ENCODE results near the gene MAP2K5.
A peak's percentile ranks its signal among the peaks of the same experiment; 100 is the strongest.

MAP2K5 gene

DNA sequence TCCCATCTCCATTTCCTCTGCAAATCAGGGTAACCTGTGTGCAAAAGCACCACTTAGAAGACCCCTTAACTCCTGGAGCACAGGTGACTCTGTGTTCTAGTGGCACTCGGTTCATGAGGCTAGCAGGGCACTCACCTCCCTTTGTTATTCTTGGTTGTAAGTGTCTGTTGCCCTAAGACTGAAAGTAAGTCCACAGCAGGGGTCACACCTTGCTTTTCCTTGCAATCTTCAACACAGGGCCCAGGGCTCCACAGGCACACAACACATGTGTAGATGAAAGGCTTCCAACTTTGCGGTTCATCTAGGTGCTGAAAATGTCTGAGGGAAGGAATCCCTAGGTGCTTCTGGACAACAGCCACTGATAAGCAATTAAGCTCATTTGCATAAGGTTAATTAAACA is 294.5 kb downstream of the MAP2K5 start:
- DNase-seq (ENCODE audit: low read depth in 2 of 2) = no peak

DNA sequence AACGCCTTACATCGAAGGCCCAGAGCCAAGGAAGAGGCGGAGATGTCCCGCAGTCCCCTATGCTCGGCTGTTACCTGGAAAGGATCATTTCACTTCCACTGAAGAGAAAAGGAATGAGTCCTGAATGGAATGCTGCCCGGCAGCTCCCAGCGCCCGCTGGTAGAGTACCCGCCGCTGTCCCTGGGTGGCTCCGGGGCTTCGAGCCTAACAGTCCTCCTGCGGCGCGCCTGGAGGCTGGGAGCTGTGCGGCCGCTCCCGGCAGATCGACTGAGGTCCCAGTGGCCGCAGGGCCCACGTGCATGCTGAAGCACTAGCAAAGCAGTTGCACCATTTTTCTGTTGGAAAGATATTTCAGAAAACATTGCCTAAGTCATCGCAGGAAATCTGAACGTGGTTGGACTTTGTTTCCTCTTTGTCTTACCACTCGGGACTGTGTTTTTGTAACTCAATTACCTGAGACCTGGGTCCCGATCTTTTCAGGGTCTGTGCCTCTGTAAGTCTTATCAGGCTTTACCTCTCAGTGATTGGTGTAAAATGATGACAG is 296.4 kb downstream of the MAP2K5 start:
- no peak for DNase-seq (ENCODE audit: low read depth in 2 of 2)

DNA sequence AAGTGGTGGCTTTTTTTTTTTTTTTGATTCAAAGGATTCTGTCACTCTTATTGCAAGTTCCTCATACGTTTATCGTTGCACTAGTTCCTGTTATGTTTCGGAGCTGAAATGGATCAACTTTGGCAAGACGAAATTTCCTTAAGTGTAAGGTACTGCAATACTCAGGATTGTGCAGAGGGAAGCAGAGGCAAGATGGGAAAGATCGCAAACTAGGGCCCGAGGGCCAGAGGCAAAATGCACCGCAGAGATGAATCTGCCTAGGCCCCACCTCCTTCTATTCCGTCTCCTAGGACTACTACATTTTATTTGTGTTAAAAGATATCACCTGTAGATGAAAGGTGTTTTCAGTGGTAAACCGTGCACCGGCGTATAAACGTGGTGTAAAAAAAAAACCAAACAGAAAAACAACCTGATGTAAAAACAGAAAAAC is 297.0 kb downstream of the MAP2K5 start:
- DNase-seq (ENCODE audit: low read depth in 2 of 2) = no peak

DNA sequence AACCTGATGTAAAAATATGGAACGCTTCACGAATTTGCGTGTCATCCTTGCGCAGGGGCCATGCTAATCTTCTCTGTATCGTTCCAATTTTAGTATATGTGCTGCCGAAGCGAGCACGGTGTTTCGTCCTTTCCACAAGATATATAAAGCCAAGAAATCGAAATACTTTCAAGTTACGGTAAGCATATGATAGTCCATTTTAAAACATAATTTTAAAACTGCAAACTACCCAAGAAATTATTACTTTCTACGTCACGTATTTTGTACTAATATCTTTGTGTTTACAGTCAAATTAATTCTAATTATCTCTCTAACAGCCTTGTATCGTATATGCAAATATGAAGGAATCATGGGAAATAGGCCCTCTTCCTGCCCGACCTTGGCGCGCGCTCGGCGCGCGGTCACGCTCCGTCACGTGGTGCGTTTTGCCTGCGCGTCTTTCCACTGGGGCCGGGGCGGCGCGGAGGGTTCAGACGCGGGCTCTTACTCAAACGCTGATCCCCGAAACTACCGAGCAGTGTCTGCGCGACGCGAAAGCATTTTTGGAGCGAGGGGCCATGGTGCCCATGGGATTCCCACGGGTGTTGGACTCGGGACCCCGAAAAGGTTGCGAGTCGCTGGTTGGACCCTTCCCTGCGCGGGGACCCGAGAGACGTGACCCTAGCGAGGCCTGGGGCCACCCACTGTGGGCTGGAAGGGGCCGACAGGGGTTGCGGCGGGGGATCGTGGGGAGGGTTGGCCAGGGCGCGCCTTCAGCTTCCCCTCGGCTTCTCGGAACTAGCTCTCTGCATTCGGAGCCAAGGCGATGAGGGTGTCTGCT is 297.6 kb downstream of the MAP2K5 start, which contains the start of gene RNU6-1:
Gene RNU6-1 (minus strand): TSS at position 117 of the 820 bp plus-strand sequence.
- DNase-seq (ENCODE audit: low read depth in 2 of 2) = peak; percentile 90 to 93

DNA sequence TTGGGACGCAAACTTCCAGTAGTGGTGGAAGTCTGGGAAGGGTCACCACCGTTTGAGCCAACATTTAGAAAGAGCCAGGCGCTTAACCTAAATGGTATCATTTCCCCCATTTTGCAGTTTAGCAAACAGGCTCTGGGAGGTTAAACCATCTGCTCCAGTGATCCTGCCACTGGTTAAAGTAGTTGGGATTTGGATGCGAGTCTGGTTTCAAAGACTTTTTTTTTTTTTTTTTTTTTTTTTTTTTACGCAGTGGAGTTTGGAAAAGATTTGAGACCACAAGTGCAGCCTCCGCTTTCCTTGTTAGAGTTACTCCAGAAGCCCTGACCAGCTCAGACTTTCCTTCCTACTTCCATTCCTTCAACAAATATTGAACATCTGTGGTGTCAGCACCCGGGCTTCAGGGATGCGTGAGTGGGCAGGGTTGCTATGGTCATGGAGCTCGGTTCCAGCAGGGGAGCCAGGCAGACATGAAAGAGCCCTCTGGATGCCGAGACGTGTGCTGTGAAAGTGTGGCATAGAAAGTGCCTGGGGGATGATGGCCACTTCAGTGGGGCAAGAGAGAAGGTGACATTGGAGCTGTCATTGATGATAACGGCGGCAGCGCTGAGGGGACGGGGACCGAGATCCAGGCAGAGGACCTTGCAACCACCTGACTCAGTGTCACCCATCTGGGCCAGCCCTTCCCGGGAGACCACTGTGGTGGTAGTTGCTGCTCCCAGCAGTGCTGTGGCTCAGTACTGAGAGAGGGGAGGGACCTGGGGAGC is 298.4 kb downstream of the MAP2K5 start:
- no peak for DNase-seq (ENCODE audit: low read depth in 2 of 2)

DNA sequence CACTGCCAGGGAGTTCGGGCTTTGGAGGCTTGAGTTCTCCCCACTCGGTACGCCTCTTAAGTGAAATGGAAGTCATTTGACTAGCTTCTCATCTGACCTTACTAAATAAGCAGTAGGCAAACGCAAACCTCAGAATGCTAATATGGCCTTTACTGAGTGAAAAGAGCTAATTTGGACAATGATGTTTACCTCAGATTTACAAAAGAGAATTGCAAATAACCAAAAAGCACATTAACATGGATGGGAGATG is 298.9 kb downstream of the MAP2K5 start:
- no peak for DNase-seq (ENCODE audit: low read depth in 2 of 2)

DNA sequence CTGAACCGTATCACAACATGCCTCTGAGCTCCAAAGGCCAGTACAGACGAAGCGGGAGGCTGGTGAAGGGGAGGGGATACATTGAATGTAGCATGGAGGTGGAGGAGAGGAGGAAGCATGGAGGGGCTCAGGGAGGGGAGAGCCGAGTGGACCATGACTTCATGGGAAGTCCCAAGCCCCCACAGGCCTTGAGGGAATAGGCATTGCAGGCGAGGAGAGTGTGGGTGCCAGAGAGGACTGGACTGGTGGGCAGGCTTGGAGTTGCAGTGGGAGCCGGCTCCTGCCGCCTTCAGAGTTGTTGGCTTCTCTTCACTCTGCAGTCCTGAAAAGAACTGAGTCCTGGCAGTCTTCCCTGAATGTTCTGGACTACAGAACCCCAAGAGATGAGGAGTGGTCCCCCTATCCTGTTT is 300.6 kb downstream of the MAP2K5 start:
- no peak for DNase-seq (ENCODE audit: low read depth in 2 of 2)

DNA sequence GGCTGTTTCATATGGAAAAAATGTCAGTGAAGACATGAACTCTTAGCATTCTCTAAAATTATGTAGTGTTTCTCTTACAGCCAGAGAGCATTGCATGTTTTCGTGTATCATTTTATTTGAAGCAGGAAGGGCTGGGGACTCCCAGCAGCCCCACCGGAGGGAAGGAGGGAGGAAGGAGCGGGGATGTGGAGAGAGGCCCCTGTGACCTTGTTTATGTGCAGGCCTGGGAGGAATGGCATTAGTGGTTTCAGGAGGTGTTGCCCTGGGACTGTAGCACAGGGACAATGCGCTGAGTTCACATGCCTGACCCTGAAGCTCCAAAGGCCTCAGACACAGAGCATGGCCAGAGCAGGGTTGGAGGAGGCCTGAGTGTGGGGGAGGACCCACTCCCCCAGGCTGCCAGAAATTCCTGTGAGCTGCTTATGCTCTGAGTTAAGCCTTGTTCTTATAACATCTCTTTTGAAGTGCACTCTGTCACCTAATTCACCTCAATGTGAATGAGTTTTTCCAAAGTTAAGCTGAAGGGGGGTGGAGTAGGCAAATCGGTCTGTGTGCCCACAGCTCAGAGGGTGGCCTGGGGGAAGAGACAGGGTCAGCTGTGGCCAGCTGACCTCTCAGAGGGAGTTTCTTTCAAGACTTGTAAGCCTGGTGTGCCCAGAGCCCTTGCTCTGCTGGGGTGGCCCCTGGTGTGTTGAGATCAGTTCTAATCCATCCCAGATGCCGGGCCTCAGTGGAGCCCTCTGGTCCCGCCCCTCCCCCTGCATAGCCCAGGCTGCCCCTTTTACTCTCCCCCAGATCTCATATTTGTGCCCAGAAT is 301.3 kb downstream of the MAP2K5 start:
- DNase-seq (ENCODE audit: low read depth in 2 of 2) = no peak

DNA sequence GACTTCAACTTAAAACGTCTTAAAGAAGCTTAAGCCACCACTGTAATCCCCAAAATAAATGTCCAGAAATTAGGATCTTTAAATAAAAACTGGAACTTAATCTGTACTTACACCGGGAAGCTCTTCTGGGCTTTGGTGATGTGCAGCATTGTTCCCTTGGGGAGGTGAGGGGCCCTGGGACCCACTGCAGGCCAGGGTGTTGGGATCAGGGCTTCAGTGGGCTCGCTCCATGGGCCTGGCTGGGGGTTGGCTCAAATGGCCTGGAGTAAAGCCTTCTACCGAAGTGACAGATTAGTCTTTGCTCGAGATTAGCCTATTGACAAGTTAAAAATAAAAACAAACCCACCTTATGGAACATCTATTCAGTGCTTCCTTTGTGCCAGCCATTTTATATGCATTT is 303.5 kb downstream of the MAP2K5 start:
- DNase-seq (ENCODE audit: low read depth in 2 of 2) = no peak

DNA sequence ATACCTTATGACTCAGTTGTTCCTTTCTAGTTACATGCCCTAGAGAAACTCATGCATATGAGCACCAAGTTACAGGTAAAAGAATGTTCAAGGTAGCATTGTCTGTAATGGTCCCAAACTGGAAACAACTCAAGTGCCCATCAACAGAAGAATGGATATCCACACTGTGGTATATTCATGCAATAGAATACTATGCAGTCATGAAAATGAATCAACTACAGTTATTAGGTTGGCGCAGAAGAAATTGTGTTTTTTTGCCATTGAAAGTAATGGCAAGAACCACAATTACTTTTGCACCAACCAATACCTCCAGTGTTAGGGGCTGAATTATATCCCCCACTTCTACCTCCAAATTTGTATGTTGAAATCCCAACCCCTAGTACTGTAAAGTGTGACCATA is 307.0 kb downstream of the MAP2K5 start:
- no peak for DNase-seq (ENCODE audit: low read depth in 2 of 2)

DNA sequence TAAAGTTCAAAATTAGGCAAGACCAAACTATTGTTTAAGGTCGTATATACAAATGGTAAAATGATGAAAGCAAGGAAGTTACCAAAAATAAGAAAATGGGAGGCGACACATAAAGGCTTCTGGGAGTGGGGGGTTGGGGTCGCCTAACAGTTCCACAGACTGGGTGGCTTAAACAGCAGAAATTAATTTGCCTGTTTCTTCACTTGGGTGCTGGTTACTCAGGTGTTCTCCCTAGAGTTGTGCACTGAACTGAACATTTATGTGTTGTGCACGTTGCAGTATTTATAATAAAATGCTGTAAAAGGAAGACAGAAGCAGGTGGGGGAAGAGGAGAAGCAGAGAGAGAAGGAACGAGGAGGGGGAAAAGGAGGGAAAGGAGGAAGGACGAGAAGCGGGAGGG is 307.8 kb downstream of the MAP2K5 start:
- DNase-seq (ENCODE audit: low read depth in 2 of 2) = no peak

DNA sequence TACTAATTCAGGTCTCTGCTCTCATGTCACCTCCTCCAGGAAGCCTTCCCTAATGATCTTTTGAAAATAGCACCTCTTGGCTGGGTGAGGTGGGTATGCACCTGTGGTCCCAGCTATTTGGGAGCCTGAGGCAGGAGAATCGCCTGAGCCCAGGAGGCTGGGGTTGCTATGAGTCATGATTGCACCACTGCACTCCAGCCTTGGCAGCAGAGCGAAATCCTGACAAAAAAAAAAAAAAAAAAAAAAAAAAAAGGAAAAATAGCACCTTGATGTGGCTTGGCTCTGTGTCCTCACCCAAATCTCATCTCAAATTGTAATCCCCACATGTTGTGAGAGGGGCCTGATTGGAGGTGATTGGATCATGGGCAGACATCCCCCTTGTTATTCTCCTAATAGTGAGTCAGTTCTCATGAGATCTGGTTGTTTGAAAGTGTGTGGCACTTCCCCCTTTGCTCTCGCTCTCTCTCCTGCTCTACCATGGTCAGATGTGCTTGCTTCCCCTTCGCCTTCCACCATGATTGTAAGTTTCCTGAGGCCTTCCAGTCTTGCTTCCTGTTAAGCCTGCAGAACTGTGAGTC is 308.6 kb downstream of the MAP2K5 start:
- DNase-seq (ENCODE audit: low read depth in 2 of 2) = no peak

DNA sequence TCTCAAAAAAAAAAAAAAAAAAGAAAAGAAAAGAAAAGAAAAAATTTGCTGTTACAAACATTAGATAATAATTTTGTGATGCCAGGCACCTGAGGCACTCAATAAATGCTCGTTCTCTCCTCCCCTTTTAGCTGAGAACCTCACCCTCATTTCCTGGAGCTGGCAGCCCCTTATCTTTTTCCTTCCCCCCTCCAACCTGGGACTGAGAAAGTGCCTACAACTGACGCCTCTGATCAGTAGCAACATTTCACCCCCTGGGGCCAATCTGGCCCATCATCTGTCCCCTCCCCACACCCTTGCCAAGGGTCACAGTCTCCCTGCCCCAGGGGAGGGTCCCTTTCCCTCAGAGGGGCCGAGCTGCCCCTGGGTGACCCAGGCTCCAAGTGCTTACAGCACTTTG is 309.9 kb downstream of the MAP2K5 start:
- DNase-seq (ENCODE audit: low read depth in 2 of 2) = no peak

DNA sequence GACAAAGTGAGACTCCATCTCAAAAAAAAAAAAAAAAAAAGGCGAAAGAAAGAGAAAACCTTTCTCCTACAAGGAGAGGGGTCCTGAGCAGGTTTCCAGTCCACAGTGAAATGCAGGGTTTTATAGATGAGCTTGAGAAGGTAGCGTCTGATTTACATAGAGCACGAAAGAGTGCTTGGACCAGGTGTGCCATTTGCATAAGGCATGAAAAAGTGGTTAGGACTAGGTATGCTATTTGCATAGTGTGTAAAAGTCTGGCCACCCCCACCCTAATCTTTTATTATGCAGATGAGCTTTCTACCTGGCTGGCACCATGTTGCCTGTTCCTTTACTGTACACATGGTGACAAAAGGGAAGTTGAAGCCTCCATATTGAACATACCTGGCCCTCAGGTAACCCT is 311.0 kb downstream of the MAP2K5 start:
- DNase-seq (ENCODE audit: low read depth in 2 of 2) = no peak

DNA sequence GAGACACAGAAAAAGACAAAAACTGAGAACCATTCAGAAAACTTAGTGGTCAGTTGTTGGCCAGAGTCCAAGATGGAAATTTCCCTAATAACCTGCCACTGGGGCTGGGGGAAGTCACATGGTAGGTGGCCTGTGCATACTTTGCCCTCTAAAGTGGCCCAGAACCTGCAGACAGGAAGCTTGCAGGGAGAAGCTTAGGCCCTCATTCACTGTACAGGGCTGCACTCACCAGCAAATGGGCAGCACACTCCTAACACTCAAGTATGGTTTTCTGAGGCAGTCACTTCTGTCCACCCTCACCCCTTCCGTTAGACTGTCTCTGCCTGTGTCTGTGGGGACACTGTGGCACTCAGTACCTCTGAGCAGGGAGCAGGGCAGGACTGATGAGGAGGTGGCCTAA is 311.9 kb downstream of the MAP2K5 start:
- no peak for DNase-seq (ENCODE audit: low read depth in 2 of 2)

DNA sequence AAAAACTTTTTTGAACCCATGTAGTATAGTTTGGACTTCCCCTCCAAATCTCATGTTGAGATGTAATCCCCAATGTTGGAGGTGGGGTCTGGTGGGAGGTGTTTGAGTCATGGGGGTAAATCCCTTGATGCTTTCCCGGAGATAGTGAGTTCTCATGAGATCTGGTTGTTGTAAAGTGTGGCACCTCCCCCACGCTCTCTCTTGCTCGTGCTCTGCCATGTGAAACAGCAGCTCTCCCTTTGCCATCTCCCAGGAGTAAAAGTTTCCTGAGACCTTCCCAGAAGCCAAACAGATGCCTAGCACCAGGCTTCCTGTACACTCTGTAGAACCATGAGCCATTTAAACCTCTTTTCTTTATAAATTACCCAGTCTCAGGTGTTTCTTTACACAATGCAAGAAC is 313.3 kb downstream of the MAP2K5 start:
- no peak for DNase-seq (ENCODE audit: low read depth in 2 of 2)

All from stimulated activated CD8-positive, alpha-beta memory T cell treated with anti-CD3 and anti-CD28 coated beads, Interleukin-2, amount 100 ng/mL, for 1 hour (primary cell).